HL-60 (cell line): ENCODE results near the gene SEC63.
A peak's percentile ranks its signal among the peaks of the same experiment; 100 is the strongest.

Source experiments
- DNase-seq, 2 experiments: peaks; one replicate each; pipeline ENCODE4 v3.0.0-alpha.2; 2010 to 2020; ENCODE audit warnings: low read depth in 1 of 2, low spot score in 1 of 2
- H3K27ac ChIP-seq: fragments of 250-450 bp; sonication (Bioruptor Pico); replicated peaks from 2 replicates; pipeline ENCODE4 v1.5.1; 2020; ENCODE audit warnings: mild to moderate bottlenecking, moderate library complexity
- H3K27me3 ChIP-seq: fragments of 250-450 bp; sonication (Bioruptor Pico); 2 replicates; pipeline ENCODE4 v1.5.1; 2021; ENCODE audit warnings: mild to moderate bottlenecking, moderate library complexity; ENCODE audit not compliant: insufficient read depth, poor library complexity, severe bottlenecking
- H3K4me3 ChIP-seq: replicated peaks from 2 replicates; pipeline ENCODE4 v1.5.1; 2011; ENCODE audit warnings: mild to moderate bottlenecking, control low read depth, low read length; ENCODE audit not compliant: insufficient read depth
- GABPA ChIP-seq: IDR thresholded peaks from 2 replicates; pipeline ENCODE4 v1.6.1; 2012; ENCODE audit warnings: low read depth
- POLR2AphosphoS5 ChIP-seq: IDR thresholded peaks from 2 replicates; pipeline ENCODE4 v1.6.1; 2012; ENCODE audit warnings: low read depth
- SPI1 ChIP-seq: IDR thresholded peaks from 2 replicates; pipeline ENCODE4 v1.6.1; 2012; ENCODE audit warnings: low read depth, mild to moderate bottlenecking, borderline replicate concordance
- TF ChIP-seq, protein P1 (sequence below): IDR thresholded peaks from one replicate; pipeline ENCODE4 v1.5.1; 2011; ENCODE audit warnings: low read length, control low read depth, inconsistent platforms; ENCODE audit not compliant: insufficient read depth
- TF ChIP-seq, protein P2 (sequence below): IDR thresholded peaks from 2 replicates; pipeline ENCODE4 v1.6.1; 2012; ENCODE audit warnings: low read depth; ENCODE audit not compliant: insufficient replicate concordance

SEC63 gene

DNA sequence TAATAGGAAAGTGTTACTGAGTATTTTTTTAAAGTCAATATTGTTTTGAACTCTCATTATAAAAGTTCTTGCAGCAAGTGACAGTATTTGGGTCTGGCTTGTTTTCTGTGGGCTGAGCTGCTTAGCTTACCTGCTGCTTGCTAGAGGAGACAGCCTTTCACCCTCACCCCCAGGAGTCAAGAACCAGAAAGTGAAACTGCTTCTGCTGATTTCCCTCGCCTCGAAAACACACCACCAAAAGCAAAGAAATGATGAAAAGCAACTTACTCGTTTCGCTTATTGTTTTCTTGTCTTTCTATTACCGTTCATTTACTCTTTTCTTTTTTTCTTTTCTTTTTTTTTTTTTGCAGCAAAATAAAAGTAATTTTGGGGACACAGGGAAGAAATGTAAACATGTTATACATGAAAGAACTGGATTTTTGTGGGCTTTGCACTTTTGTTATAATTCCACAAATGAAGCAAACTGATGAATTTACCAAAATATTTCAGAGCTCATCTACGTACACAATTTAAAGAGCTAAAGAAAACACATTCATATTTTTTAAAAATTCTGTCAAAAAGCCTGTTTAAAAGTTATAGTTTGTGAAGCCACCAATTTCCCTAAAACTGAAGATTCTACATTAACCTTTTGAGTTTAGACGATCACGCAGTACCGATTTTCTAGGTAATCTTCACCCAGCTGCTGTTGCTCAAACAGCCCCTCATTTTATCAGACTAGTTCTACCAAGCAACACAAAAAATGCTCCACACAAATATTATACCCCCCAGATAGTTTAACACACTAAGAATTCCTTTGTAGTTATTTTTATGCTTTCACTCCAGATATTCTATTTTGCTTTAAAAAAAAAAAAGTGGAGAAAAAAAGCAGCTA is 135.6 kb downstream of the SEC63 start:
- Histone ChIP-seq H3K27ac (no peak overlapping the region), H3K4me3 (no peak overlapping the region), H3K27me3 (peaks cover 3% of the 10 kb centered on the region)
- no peak for DNase-seq
- TF ChIP-seq POLR2AphosphoS5 = no peak
- TF ChIP-seq GABPA = no peak
- TF ChIP-seq, protein P1, sequence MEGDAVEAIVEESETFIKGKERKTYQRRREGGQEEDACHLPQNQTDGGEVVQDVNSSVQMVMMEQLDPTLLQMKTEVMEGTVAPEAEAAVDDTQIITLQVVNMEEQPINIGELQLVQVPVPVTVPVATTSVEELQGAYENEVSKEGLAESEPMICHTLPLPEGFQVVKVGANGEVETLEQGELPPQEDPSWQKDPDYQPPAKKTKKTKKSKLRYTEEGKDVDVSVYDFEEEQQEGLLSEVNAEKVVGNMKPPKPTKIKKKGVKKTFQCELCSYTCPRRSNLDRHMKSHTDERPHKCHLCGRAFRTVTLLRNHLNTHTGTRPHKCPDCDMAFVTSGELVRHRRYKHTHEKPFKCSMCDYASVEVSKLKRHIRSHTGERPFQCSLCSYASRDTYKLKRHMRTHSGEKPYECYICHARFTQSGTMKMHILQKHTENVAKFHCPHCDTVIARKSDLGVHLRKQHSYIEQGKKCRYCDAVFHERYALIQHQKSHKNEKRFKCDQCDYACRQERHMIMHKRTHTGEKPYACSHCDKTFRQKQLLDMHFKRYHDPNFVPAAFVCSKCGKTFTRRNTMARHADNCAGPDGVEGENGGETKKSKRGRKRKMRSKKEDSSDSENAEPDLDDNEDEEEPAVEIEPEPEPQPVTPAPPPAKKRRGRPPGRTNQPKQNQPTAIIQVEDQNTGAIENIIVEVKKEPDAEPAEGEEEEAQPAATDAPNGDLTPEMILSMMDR = no peak
- TF ChIP-seq, protein P2, sequence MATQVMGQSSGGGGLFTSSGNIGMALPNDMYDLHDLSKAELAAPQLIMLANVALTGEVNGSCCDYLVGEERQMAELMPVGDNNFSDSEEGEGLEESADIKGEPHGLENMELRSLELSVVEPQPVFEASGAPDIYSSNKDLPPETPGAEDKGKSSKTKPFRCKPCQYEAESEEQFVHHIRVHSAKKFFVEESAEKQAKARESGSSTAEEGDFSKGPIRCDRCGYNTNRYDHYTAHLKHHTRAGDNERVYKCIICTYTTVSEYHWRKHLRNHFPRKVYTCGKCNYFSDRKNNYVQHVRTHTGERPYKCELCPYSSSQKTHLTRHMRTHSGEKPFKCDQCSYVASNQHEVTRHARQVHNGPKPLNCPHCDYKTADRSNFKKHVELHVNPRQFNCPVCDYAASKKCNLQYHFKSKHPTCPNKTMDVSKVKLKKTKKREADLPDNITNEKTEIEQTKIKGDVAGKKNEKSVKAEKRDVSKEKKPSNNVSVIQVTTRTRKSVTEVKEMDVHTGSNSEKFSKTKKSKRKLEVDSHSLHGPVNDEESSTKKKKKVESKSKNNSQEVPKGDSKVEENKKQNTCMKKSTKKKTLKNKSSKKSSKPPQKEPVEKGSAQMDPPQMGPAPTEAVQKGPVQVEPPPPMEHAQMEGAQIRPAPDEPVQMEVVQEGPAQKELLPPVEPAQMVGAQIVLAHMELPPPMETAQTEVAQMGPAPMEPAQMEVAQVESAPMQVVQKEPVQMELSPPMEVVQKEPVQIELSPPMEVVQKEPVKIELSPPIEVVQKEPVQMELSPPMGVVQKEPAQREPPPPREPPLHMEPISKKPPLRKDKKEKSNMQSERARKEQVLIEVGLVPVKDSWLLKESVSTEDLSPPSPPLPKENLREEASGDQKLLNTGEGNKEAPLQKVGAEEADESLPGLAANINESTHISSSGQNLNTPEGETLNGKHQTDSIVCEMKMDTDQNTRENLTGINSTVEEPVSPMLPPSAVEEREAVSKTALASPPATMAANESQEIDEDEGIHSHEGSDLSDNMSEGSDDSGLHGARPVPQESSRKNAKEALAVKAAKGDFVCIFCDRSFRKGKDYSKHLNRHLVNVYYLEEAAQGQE = no peak
- TF ChIP-seq SPI1 = no peak

DNA sequence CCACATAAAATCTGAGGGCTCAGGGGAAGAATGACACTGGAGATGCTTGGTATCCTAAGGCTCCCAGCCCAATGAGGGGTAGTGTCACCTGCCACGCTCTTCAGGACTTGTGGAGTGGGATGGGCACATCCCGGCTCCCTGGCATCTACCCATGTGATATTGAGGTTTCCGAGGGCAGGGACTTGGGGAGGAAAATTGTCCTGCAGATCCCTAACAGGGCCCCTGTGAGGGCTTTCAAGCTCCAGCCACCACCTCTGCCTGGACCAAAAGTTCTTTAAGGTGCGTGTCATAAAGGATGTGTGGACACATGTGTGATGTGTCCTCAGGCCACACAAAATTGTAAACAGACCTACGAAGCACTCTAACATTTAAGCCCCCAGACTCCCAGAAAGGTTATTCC is 136.4 kb downstream of the SEC63 start:
- no peak for DNase-seq
- H3K27ac ChIP-seq = no peak overlapping the region
- TF ChIP-seq, protein P1 = no peak
- TF ChIP-seq SPI1 (no peak), GABPA (no peak), POLR2AphosphoS5 (no peak)
- TF ChIP-seq, protein P2 = no peak
- no peak overlapping the region for H3K4me3 ChIP-seq
- peaks cover 3% of the 10 kb centered on the region for H3K27me3 ChIP-seq

DNA sequence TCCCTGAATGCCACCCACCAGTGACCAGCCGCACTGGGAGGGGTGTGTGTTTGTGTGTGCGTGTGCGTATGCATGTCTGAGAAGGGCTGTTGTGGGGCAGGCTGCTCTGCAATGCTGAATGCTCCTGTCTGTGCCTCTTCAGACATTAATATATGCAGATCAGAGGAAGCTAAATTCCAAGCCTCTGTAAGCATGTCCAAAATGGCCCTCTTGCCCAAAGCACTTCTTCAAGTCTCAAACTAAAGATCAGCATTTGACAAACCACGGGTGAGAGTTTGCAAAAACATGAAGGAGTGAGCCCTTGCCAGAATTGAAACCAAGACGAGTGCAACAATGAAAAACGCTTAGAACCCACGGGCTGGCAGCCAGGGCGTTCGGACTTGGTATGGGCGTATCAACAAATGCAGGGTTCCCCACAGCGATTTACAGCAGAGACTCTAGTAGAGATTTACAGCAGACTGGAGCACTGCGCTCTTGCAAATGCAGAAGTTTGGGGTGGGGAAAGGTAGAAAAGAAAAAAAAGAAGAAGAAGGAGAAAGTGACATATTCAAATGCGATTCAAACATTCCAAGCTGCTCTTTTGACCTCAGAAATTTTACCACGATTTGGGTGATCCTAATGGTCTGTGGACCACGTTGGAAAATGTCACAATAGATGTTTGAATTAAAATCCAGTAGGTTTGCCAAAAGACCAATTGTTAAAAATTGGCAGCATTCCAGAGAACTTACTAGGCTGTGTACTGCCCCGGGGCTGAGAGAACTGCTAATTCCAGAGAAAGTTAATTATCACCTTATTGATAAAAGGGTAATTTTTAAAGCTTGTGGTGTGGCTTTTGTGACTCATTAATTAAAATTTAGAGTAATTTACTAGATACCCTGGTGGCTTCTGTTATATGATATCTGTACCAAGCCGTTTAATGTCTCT is 137.4 kb downstream of the SEC63 start:
- peaks cover 3% of the 10 kb centered on the region for H3K27me3 ChIP-seq
- no peak for TF ChIP-seq POLR2AphosphoS5
- TF ChIP-seq, protein P1 = no peak
- DNase-seq = peak in 1 of 2 experiments; percentile 43
- H3K4me3 ChIP-seq = no peak overlapping the region
- no peak overlapping the region for H3K27ac ChIP-seq
